ENCODE results near the gene STK33.
A peak's percentile ranks its signal among the peaks of the same experiment; 100 is the strongest.
"Not testable (repeated sequence)": the region's sequence is repeated elsewhere in the genome, so short reads cannot be mapped to it uniquely, and the experiment has no call there.

Gene STK33

DNA sequence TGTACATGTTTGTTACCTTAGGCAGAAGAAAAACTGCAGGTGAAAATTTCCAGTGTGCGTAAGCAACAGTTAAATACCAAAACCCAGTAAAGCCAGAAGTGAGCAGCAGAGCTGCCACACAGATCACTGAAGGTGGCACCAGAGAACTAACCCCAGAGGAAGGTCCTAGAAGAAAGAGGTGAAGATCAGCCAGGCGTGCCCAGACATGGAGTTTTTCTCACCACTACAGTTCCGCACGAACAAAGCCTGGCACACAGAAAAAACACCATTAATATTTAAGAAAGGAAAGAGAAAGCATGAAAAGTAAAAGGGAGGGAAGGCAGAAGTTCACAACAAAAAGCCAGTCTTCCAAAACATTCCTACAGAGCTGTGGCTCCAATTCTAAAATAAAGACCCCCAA is 60.7 kb downstream of the STK33 start:
- no peak for DNase-seq

DNA sequence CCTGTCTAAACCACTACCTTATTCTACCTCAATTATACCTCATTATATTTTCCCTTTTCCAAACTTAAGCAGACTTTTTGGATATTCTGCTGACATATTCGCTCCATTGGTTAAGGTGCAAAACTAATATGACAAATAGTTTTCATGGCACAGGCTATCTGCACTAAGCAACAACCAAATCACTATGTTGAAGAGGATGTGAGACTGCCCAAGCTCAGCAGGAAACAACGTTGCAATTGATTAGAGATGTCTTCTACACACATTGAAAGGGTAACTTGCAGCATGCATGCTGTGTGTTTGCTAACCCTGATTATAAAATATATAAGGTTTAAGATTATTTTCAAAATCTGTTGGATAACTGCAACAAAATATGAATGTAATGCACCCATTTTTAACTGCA is 61.6 kb downstream of the STK33 start:
- no peak for DNase-seq

DNA sequence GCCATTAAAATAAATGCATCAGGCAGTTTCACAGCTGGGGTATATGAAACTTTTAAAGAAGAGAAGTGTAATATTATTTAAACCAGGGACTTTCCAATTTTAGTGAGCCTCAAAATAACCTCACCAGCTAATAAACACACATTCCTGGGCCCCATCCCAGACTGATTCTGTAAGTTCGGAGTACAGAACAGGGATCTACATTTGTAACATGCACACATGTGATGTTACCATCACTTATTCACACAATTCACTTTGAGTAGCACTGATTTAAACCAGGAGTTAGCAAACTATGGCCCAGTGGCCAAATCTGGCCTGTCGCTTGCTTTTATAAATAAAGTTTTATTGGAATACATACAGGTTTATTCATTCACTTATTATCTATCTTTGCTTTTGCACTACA is 62.0 kb downstream of the STK33 start:
- DNase-seq = no peak

DNA sequence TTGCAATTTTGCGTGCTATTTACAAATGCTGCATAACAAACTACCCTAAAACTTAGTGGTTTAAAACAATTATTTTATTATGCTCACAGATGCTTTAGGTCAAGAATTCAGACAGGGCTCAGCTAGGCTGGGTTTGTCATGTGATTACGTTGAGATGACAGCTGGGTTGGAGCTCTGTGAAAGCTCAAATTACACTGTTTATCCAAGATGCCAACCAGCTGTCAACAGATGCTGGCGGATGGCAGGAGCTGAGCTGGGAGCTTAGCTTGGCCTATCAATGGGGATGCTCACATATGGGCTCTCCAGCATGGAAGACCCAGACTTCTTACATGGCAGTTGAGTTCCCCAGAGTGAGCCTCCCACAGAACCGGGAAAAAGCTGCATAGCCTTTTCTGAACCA is 62.7 kb downstream of the STK33 start:
- DNase-seq = peak; percentile 88

DNA sequence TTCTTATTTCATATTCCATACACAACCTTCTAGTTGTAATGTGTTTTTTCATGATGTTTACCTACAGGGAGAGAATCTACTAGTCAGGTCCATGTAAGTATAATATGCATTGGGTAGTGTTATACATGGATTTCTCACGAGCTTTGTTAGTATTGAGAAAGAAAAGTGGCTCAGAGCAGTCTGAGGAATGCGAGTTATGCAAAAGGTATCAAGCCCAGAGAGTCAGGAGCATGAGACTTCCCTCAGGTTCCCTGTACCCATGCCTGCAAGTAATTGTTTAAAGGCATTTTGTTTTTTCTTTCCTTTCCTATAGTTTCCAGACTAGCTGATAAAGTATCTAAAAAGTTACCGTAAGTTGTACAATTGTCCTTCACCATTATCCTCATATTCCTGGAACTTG is 66.1 kb downstream of the STK33 start:
- no peak for DNase-seq

DNA sequence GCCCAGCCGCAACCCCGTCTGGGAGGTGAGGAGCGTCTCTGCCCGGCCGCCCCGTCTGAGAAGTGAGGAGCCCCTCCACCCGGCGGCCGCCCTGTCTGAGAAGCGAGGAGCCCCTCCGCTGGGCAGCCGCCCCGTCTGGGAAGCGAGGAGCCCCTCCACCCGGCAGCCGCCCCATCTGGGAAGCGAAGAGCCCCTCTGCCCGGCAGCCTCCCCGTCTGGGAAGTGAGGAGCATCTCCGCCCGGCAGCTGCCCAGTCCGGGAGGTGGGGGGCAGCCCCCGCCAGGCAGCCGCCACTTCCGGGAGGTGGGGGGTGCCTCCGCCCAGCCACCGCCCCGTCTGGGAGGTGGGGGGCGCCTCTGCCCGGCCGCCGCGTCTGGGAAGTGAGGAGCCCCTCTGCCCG is 70.6 kb downstream of the STK33 start:
- no peak for DNase-seq

DNA sequence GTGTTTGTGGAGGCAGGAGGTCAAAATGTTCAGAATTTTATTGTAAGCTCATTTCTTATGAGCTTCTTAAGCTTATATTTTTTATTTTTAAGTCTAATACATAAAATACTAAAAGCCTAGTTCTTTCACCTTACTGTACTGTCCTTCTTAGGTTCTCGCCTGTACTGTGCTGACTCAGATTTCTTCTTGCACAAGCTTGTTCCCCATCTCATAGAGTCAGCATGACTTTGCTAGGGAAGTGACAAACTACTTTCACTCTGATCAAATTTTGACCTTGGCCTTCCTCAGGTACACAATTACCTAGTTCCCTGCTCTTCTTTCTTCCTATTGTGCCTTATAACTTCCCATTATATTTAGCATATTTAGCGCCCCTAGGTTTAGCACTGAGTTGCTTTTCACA is 81.5 kb downstream of the STK33 start:
- DNase-seq = no peak

DNA sequence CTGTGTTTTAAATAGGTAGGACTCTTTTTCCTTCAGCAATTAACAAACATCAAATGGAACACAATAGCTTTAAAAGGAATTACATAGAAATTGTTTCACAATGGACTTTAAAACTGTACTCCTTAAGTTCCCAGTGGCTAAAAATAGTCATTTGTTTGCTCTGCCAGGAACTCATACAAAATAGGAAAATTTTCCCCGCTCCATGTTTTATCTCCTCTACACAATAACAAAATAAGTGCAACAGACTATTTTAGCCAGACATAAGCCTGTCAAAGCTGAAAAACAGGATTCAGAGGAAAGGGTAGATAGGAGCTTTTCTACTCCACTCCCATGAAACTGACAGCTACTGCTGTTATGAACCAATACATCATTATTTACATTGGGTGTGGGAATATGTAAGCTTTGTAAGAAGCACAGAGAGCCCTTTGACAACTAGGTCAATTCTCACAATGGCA is 90.1 kb downstream of the STK33 start:
- no peak for DNase-seq

DNA sequence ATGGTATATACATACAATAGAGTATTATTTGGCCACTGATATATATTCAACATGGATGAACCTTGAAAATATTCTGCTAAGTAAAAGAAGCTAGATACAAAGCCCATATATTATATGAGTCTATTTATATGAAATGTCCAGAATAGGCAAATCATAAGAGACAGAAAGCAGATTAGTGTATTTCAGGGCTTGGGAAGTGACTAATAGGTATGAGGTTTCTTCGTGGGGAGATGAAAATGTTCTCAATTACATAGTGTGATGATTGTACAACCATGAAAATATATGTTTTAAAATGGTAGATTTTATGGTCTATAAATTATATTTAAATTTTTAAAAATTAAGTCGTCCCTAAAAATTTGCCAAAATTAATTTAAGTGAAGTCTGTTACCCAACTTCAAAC is 92.2 kb downstream of the STK33 start:
- no peak for DNase-seq

DNA sequence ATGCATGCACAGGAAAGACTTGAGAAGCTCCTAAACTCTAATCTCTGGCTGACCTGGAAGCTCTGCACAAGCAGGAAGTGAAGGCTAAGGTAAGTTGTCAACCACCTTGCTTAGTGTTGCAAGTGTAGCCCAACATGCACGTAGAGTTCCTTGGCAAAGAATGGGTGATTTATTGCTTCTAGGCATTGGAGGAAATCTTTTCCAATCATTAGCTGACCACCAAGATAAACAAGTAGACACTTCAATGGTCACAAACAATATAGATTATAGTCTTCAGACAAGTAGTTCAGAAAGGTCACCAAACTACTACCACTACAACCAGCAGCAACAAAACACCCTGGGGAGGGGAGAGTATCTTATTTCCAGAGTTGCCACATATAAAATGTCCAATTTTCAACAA is 105.6 kb downstream of the STK33 start:
- no peak for DNase-seq

DNA sequence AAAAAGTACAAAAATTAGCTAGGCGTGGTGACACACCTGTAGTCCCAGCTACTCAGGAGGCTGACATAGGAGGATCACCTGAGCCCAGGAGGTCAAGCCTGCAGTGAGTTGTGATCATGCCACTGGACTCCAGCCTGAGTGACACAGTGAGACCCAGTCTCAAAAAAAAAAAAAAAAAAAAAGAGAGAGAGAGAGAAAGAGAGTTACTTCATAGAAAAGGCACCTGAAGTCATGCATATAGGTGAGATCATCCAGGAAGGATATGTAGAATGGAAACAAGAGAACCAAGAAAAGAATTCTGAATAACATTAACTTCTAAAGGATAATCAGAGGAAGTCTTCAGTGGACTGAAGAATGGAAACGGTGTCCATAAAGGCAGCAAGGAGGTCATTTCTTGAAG is 106.8 kb downstream of the STK33 start:
- DNase-seq = no peak

DNA sequence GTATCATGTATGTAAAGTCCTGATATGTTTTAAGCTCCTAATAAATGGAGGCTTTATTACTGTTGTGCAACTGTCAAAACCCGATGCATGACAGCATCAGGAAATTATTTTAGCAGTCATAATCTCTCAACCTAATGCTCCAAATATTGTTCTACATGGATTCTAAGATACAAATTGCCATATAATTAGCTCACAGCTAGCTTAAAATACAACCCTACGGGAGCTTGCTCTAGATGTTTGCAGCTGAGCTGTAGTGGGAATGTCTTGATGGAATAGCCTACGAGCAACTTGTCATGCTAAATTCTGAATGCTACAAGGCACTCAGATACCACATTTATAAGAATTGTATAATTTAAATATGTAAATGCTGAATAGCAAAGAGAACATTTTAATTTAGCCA is 109.8 kb downstream of the STK33 start:
- no peak for DNase-seq

DNA sequence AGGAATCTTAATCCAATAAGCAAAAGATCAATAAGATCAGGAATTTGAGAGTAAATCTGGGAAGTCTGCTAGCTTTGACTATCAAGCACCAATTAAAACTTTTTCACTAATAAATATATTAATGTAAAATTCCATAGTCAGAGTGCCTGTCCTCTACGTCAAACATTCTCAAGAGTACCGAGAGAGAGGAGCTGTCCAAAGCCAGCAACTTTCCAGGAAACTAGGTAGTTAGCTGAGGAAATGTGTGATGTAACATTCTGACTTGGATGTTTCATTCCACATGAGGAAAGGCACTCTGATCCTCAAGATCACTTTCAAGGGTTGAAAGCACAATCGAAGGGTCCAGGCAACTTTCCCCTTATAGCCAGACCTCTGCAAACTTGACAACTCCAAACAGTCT is 113.2 kb downstream of the STK33 start:
- DNase-seq = no peak

DNA sequence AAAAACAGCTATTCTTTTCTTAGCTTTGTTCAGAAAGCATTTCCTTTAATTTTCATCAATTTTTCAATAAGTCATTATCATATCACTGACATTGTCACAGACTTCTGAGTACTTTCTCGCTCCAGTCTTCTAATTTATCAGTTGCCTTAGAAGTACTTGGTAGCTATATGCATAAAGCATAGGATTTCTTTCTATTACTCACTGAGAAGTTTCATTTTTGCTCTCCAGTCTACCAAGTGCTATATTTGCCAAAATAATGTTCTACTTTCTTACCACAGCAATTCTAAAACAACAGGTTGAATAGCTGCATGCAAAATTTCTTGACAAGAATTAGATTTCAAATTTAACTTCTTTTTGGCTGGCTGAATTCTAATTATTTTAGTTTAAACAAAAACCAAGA is 116.3 kb downstream of the STK33 start:
- no peak for DNase-seq

DNA sequence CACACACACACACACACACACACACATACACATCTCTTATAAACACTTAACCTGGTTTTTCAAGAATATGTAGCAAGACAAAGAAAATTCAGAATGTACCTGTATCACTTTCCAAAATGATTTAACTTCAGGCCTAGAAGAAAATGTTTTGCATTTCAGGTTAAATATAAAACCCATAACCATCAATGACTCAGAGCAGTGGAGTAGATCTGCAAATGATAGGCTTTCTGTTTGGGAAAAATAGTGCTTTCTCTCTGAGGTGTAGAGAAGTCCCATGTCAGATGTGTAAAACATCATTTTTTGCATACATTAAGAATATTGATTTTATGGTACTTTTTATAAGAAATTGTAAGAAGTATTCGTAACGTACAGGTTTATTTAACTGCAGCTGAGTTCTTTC is 116.9 kb downstream of the STK33 start:
- DNase-seq = no peak

DNA sequence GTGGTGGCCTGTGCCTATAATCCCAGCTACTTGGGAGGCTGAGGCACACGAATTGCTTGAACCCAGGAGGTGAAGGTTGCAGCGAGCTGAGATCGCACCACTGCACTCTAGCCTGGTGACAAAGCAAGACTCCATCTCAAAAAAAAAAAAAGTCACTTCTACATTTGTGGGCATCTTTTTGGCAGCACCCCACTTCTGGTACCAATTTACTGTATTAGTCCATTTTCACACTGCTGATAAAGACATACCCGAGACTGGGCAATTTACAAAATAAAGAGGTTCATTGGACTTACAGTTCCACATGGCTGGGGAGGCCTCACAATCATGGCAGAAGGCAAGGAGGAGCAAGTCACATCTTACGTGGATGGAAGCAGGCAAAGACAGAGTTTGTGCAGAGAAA is 126.2 kb downstream of the STK33 start:
- DNase-seq = not testable (repeated sequence)

DNA sequence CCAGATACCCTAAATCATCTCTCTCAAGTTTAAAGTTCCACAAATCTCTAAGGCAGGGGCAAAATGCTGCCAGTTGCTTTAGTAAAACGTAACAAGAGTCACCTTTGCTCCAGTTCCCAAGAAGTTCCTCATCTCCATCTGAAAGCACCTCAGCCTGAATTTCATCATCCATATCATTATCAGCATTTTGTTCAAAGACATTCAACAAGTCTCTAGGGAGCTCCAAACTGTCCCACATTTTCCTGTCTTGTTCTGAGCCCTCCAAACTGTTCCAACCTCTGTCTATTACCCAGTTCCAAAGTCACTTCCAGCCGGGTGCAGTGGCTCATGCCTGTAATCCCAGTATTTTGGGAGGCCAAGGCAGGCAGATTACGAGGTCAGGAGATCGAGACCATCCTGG is 126.7 kb downstream of the STK33 start:
- not testable (repeated sequence) for DNase-seq

DNA sequence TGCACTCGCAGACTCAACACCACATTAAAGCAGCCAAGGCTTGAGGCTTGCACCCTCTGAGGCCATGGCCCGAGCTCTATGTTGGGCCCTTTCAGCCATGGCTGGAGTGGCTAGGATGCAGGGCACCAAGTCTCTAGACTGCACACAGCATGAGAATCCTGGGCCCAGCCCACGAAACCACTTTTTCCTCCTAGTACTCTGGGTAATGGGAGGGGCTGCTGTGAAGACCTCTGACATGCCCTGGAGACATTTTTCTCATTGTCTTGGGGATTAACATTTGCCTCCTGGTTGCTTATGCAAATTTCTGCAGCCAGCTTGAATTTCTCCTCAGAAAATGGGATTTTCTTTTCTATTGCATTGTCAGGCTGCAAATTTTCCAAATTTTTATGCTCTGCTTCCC is 127.1 kb downstream of the STK33 start:
- not testable (repeated sequence) for DNase-seq

DNA sequence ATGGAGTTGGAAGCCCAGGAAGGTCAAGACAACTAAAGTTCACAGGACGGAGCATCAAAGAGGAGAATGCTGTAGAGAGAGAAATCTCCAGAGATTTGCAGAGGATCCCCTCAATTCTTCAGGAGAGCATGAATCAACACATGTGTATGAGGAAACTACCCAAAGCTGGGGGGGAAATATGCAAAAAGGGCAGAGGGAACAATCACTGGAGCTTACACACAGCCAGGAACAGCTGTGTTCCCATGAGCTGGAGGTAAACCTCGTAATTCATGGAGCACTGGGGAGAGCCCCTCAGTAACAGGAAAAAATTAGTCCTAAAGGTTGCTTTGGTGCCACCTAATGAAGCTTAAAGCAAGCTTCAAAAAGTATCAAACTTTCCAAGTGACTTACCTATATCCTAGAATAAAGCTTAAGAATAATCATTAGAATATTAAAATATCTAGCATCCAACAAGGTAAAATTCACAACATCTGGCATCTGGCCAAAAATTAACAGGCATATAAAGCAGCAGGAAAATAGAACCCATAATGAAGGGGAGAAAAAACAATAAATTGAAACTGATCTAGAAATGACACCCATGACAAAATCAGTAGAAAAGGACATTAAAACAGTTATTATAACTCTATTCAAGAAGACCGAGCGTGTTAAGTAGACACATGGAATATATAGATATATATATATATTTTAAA is 134.2 kb downstream of the STK33 start:
- no peak for DNase-seq

DNA sequence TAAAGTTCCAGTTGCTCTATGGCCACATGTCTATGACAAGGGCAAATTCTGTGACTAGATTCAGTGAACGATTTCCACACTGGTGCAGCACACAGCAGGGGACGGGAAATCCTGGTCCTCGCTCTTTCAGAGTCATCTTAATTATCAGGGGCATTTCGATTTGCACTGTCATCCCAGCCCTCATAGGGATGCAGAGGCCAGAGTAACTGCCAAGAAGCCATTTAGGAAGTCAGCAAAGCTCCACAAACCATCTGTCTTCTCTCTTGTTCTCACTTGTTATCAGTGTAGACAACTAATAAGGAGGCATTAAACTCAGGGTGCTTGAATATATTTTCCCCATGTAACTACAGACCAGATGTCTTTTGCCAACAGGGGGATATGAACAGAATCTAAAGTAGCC is 151.7 kb downstream of the STK33 start:
- peak; percentile 93 for DNase-seq

DNA sequence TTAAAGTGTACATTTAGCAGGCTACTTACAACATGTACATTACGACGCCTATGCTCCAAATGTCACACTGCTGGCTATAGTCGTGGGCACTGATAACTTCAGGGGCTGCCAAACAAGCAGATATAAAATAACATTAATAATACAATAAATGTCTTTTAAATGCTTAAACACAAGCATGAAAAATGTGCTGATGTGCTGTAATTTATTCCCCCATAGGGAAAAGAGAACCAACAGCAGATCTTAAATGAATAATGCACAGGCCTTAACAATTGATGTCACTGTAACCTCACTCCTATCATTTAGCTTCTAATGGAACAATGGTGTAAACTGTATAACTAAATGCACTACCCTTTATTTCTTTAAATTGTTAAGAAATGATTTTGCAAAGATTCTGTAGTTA is 153.4 kb downstream of the STK33 start:
- no peak for DNase-seq

DNA sequence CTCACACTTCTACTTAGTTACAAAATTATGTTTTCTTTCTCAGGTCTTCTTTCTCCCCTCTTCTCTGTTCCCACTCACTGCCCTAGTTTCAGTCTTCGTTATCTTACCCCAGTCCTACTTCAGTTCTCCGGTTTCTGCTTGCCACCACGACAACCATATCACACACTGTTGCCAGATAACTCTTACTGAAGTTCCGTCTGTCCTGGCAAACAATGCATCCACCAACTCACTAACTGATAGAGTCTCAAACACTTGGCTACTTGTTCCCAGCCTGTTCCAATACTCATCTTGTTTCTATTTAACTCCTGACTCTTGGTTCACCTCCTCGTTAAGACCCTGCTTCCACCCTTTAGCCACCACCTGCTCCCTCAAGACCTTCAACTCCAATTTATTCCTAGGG is 164.5 kb downstream of the STK33 start:
- no peak for DNase-seq

DNA sequence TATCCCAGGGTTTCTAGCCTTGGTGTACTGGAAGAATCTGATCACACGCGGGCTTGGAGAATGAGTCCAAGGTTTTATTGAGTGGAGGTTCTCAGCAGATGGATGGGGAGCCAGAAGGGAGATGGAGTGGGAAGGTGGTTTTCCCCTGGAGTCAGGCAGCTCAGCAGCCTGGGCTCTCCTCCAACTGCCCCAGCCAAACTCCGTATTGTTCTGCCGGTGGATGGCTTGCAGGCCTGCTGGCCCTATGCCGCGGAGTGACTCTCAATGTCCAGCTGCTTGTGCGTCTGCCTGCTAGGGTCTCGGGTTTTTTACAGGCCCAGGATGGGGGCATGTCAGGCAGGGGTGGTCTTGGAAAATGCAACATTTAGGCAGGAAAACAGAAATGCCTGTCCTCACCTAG is 168.0 kb downstream of the STK33 start:
- no peak for DNase-seq

DNA sequence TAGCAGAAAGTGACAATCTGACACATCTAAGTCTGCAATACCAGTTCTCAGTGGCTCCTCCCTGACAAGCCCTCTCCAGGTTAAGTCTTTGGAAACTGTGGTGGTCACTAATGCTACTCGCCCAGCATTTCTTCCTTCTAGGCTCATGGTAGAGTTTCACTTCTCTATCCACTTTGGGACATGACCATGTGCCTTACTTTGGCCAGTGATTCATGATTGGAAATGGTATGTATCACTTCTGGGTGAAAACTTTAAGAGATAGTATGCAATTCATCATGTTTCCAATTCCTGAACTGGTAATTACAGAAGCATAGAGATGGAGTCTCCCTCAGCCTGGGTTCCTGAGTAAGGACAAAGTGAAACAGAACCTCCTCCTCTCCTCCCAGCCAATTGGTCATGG is 178.8 kb downstream of the STK33 start:
- no peak for DNase-seq

DNA sequence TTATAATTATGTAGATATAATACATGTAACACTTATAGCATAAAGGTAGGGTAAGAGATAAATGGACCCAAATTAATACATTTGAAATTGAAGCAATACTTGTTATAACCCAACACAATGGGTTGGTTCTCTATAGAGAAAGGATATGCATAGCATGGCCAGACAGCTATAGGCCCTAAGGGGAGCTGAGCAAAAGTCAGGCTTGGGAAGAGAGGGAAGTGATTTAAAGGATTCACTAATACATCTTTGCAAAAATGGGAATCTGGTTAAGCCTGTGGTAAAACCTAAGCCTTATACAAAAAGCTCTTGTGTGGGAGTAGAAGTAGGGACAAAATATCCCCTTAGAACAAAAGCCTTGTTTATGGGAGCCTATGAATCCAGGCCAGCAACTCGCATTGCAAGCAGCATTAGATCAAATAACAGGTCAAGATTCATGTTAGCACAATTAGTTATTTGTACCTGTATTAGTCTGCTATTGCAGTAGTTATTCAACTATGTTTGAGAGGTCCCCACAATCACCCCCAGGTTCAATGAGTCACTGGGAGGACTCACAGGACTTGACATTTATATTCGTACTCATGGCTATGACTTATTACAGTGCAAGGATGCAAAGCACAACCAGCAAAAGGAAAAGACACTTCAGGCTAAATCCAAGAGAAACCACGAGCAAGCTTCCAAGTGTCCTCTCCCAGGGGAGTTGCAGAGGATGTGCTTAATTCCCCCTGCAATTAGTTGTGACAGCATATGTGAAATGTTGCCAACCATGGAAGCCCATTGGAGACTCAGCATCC is 185.7 kb downstream of the STK33 start:
- DNase-seq = peak; percentile 47

Data from NCI-H524 treated with DMSO at 0.1 percent for 48 hours (cell line).